Neural cell (in vitro differentiated cells): Measurements from ENCODE around the gene NHSL2.

Source experiments
- POLR2AphosphoS5 ChIP-seq: IDR thresholded peaks from 2 replicates; pipeline ENCODE4 v1.6.1; 2012
- TF ChIP-seq, protein P1 (sequence below): fragments of 450-650 bp; IDR thresholded peaks from 2 replicates; pipeline ENCODE4 v1.5.1; 2014; ENCODE audit warnings: antibody characterized with exemption, mild to moderate bottlenecking, moderate library complexity; ENCODE audit not compliant: poor library complexity, severe bottlenecking

DNA sequence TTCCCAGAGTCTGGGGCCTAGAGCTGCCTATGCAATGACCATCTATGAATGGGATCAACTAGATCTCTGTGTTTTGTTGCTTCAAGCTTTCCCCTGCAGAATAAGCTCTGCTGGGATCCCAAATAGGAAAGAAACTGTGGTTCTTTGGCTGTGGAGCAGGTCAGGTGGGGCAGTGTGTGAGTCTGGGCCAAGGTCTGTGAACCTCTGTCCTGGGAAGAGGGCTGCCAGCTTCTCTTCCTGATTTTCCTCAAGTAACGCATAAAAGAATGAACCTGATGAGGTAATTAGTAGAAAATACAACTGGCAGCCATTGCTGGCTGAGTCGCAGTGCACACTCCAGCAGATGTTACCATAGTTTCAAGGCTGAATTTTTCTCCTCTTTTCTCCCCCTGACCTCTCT lies 266.3 kb downstream of the NHSL2 start:
- TF ChIP-seq, protein P1, sequence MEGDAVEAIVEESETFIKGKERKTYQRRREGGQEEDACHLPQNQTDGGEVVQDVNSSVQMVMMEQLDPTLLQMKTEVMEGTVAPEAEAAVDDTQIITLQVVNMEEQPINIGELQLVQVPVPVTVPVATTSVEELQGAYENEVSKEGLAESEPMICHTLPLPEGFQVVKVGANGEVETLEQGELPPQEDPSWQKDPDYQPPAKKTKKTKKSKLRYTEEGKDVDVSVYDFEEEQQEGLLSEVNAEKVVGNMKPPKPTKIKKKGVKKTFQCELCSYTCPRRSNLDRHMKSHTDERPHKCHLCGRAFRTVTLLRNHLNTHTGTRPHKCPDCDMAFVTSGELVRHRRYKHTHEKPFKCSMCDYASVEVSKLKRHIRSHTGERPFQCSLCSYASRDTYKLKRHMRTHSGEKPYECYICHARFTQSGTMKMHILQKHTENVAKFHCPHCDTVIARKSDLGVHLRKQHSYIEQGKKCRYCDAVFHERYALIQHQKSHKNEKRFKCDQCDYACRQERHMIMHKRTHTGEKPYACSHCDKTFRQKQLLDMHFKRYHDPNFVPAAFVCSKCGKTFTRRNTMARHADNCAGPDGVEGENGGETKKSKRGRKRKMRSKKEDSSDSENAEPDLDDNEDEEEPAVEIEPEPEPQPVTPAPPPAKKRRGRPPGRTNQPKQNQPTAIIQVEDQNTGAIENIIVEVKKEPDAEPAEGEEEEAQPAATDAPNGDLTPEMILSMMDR, result no peak
- TF ChIP-seq POLR2AphosphoS5, result no peak
